Measurements from ENCODE around the gene CLCN6. TPM values are rescaled to one million over a fixed set of nuclear protein-coding genes. Genes with fewer than 3 reads are reported as not detected.
A peak's percentile ranks its signal among the peaks of the same experiment; 100 is the strongest.

CLCN6 gene
- total and polyA plus RNA-seq, 7 donors, result 3.0 to 19.7 (median 16.0) TPM

GRCh38 chr1:11786168-11786567, 19.8 kb upstream of the CLCN6 start:
- Histone ChIP-seq H3K4me1 (peaks cover 0 to 66% (median 58%) of the 10 kb centered on the region in 4 donors), H3K27me3 (no peaks in the 10 kb centered on the region), H3K9me3 (no peaks in the 10 kb centered on the region), H3K27ac (peak overlapping the region in 1 of 4 donors; percentile 93), H3K36me3 (peaks cover 0 to 14% (median 3%) of the 10 kb centered on the region in 4 donors), H3K4me3 (no peak overlapping the region)
- 48 to 56% methylated on average over 5 of the region's 5 CpGs for WGBS, 2 donors
- no peak for DNase-seq
- no peak for TF ChIP-seq CTCF (IDR thresholded peaks at IDR 0.05)
- no peak for TF ChIP-seq POLR2AphosphoS5 (IDR thresholded peaks at IDR 0.05)
- TF ChIP-seq EP300 (IDR thresholded peaks at IDR 0.05), result no peak
- no peak for TF ChIP-seq POLR2A (IDR thresholded peaks at IDR 0.05)
- intact Hi-C loops (cut with DNase I), result loop anchor here (5.0 kb wide), 2 partner anchors 49 to 134 kb away; partner anchors contain the start of genes AGTRAP, FBXO2 and FBXO44

GRCh38 chr1:11787251-11787803, 18.7 kb upstream of the CLCN6 start:
- H3K27ac ChIP-seq, result peak overlapping the region; percentile 86 to 93 (median 88)
- peak; percentile 81 for DNase-seq
- no peaks in the 10 kb centered on the region for H3K9me3 ChIP-seq
- no peaks in the 10 kb centered on the region for H3K27me3 ChIP-seq
- H3K4me1 ChIP-seq, result peaks cover 0 to 76% (median 66%) of the 10 kb centered on the region in 4 donors
- WGBS, 2 donors, result 15 to 52% methylated on average over 16 of the region's 16 CpGs
- intact Hi-C loops (cut with DNase I), result loop anchor here (5.0 kb wide), 2 partner anchors 50 to 135 kb away; partner anchors contain the start of genes AGTRAP, FBXO2 and FBXO44
- H3K4me3 ChIP-seq, result peak overlapping the region in 2 of 4 donors; percentile 11 to 14
- H3K36me3 ChIP-seq, result peaks cover 0 to 24% (median 5%) of the 10 kb centered on the region in 4 donors
- TF ChIP-seq POLR2A (IDR thresholded peaks at IDR 0.05), result no peak
- TF ChIP-seq POLR2AphosphoS5 (IDR thresholded peaks at IDR 0.05), result peak in 3 of 4 donors; percentile 25 to 38 (median 31)

GRCh38 chr1:11787804-11788436, 18.1 kb upstream of the CLCN6 start:
- 72 to 84% methylated on average over 14 of the region's 14 CpGs for WGBS, 2 donors
- Histone ChIP-seq H3K36me3 (peaks cover 0 to 30% (median 7%) of the 10 kb centered on the region in 4 donors), H3K4me3 (peak overlapping the region in 1 of 4 donors; percentile 14), H3K4me1 (peaks cover 0 to 76% (median 66%) of the 10 kb centered on the region in 4 donors), H3K9me3 (no peaks in the 10 kb centered on the region), H3K27me3 (no peaks in the 10 kb centered on the region), H3K27ac (peak overlapping the region; percentile 86 to 93 (median 88))
- intact Hi-C loops (cut with DNase I), result loop anchor here (5.0 kb wide), 2 partner anchors 51 to 136 kb away; partner anchors contain the start of genes AGTRAP, FBXO2 and FBXO44
- DNase-seq, result no peak
- TF ChIP-seq EP300 (IDR thresholded peaks at IDR 0.05) (no peak), POLR2AphosphoS5 (IDR thresholded peaks at IDR 0.05) (no peak), POLR2A (IDR thresholded peaks at IDR 0.05) (no peak), CTCF (IDR thresholded peaks at IDR 0.05) (no peak)

- Histone ChIP-seq H3K9me3 (no peaks in the 10 kb centered on the region), H3K27ac (peak overlapping the region; percentile 86 to 93 (median 88)), H3K4me1 (peaks cover 0 to 76% (median 66%) of the 10 kb centered on the region in 4 donors), H3K27me3 (no peaks in the 10 kb centered on the region), H3K4me3 (no peak overlapping the region), H3K36me3 (peaks cover 1 to 35% (median 9%) of the 10 kb centered on the region in 4 donors)
- TF ChIP-seq CTCF (IDR thresholded peaks at IDR 0.05), result no peak
- no peak for TF ChIP-seq POLR2A (IDR thresholded peaks at IDR 0.05)
- TF ChIP-seq POLR2AphosphoS5 (IDR thresholded peaks at IDR 0.05), result no peak
- no peak for TF ChIP-seq EP300 (IDR thresholded peaks at IDR 0.05)
- 47 to 89% methylated on average over 14 of the region's 14 CpGs for WGBS, 2 donors
- DNase-seq, result no peak
- intact Hi-C loops (cut with DNase I), result loop anchor here (5.0 kb wide), 2 partner anchors 51 to 136 kb away; partner anchors contain the start of genes AGTRAP, FBXO2 and FBXO44
Measured at GRCh38 chr1:11788549-11789053, 17.4 kb upstream of the CLCN6 start.
